ENCODE results near the gene ACP4. TPM values are rescaled to one million over a fixed set of nuclear protein-coding genes. Genes with fewer than 3 reads are reported as not detected.
"Not testable (repeated sequence)": the region's sequence is repeated elsewhere in the genome, so short reads cannot be mapped to it uniquely, and the experiment has no call there.

ACP4 gene
- total RNA-seq, 2 experiments from 2014 or later = not detected

- Mint-ChIP-seq H3K27me3 (peaks cover 52% of the 10 kb centered on the region), H3K9me3 (no peaks in the 10 kb centered on the region), H3K36me3 (ENCODE audit: low read depth) (no peaks in the 10 kb centered on the region), H3K4me1 (ENCODE audit: low read depth) (no peaks in the 10 kb centered on the region), H3K27ac (no peak overlapping the region), H3K4me3 (no peak overlapping the region)
- ChIA-PET POLR2A (interaction anchor here (1.2 to 2.2 kb wide), 3 partner anchors 14 to 54 kb away, joined by 3 to 5 read pairs (median 3); no protein-coding TSS in a partner anchor), CTCF (interaction anchor here (0.7 to 2.2 kb wide), 4 partner anchors 73 to 143 kb away, joined by 3 to 7 read pairs (median 5); no protein-coding TSS in a partner anchor)
- ATAC-seq (no peak), DNase-seq (no peak)
- TF ChIP-seq CTCF (IDR thresholded peaks at IDR 0.05) = no peak
- intact Hi-C loops (cut with micrococcal nuclease) = no loop called here
Measured at GRCh38 chr19:50778906-50779430, 11.2 kb upstream of the ACP4 start.

GRCh38 chr19:50779504-50780457 is 10.4 kb upstream of the ACP4 start:
- ChIA-PET CTCF (interaction anchor here (0.8 to 2.2 kb wide), 6 partner anchors 55 to 242 kb away, joined by 3 to 7 read pairs (median 6); no protein-coding TSS in a partner anchor), POLR2A (interaction anchor here (1.2 to 2.2 kb wide), 3 partner anchors 13 to 55 kb away, joined by 3 to 5 read pairs (median 3); no protein-coding TSS in a partner anchor)
- no peak for TF ChIP-seq CTCF (IDR thresholded peaks at IDR 0.05)
- no peak overlapping the region for H3K27ac Mint-ChIP-seq
- DNase-seq (no peak), ATAC-seq (peak; percentile 73)
- H3K36me3 Mint-ChIP-seq (ENCODE audit: low read depth) = no peaks in the 10 kb centered on the region
- peaks cover 49% of the 10 kb centered on the region for H3K27me3 Mint-ChIP-seq
- no peaks in the 10 kb centered on the region for H3K4me1 Mint-ChIP-seq (ENCODE audit: low read depth)
- intact Hi-C loops (cut with micrococcal nuclease) = loop anchor here (5.0 to 10.0 kb wide), 4 partner anchors 57 to 245 kb away; partner anchors contain the start of gene CLEC11A
- H3K4me3 Mint-ChIP-seq = no peak overlapping the region
- no peaks in the 10 kb centered on the region for H3K9me3 Mint-ChIP-seq

GRCh38 chr19:50780753-50781435 is 9.3 kb upstream of the ACP4 start:
- no peaks in the 10 kb centered on the region for H3K9me3 Mint-ChIP-seq
- ATAC-seq (no peak), DNase-seq (no peak)
- peaks cover 44% of the 10 kb centered on the region for H3K27me3 Mint-ChIP-seq
- intact Hi-C loops (cut with micrococcal nuclease) = loop anchor here (5.0 to 10.0 kb wide), 4 partner anchors 59 to 246 kb away; partner anchors contain the start of gene CLEC11A
- no peaks in the 10 kb centered on the region for H3K36me3 Mint-ChIP-seq (ENCODE audit: low read depth)
- no peak for TF ChIP-seq CTCF (IDR thresholded peaks at IDR 0.05)
- ChIA-PET CTCF (interaction anchor here (0.6 to 2.0 kb wide), 4 partner anchors 46 to 141 kb away, joined by 4 to 6 read pairs (median 4); no protein-coding TSS in a partner anchor), POLR2A (interaction anchor here (0.6 to 2.2 kb wide), 5 partner anchors 10 to 62 kb away, joined by 3 to 5 read pairs (median 3); partner anchors contain the start of gene ACP4)
- no peaks in the 10 kb centered on the region for H3K4me1 Mint-ChIP-seq (ENCODE audit: low read depth)
- no peak overlapping the region for H3K27ac Mint-ChIP-seq
- H3K4me3 Mint-ChIP-seq = no peak overlapping the region

- not testable (repeated sequence) for ATAC-seq; H3K27ac Mint-ChIP-seq; H3K4me1 Mint-ChIP-seq (ENCODE audit: low read depth); DNase-seq; H3K4me3 Mint-ChIP-seq; H3K36me3 Mint-ChIP-seq (ENCODE audit: low read depth); H3K9me3 Mint-ChIP-seq
- POLR2A ChIA-PET = interaction anchor here (1.0 kb wide), 1 partner anchor 14 kb away, joined by 3 read pairs; no protein-coding TSS in a partner anchor
- CTCF ChIA-PET = interaction anchor here (0.6 to 2.9 kb wide), 16 partner anchors 9 to 415 kb away, joined by 3 to 16 read pairs (median 4); no protein-coding TSS in a partner anchor
- H3K27me3 Mint-ChIP-seq = peaks cover 28% of the 10 kb centered on the region
- intact Hi-C loops (cut with micrococcal nuclease) = loop anchor here (5.0 to 10.0 kb wide), 4 partner anchors 61 to 249 kb away; partner anchors contain the start of gene CLEC11A
Measured at GRCh38 chr19:50783848-50784152, 6.4 kb upstream of the ACP4 start.

GRCh38 chr19:50784710-50785109 is 5.5 kb upstream of the ACP4 start:
- Mint-ChIP-seq H3K36me3 (ENCODE audit: low read depth) (no peaks in the 10 kb centered on the region), H3K4me1 (ENCODE audit: low read depth) (no peaks in the 10 kb centered on the region), H3K9me3 (no peaks in the 10 kb centered on the region), H3K27ac (no peak overlapping the region), H3K27me3 (peaks cover 19% of the 10 kb centered on the region), H3K4me3 (no peak overlapping the region)
- ChIA-PET CTCF (interaction anchor here (1.2 to 2.9 kb wide), 7 partner anchors 8 to 300 kb away, joined by 3 to 16 read pairs (median 6); no protein-coding TSS in a partner anchor), POLR2A (interaction anchor here (1.0 to 1.7 kb wide), 2 partner anchors 10 to 44 kb away, joined by 3 to 5 read pairs; no protein-coding TSS in a partner anchor)
- ATAC-seq (no peak), DNase-seq (no peak)
- intact Hi-C loops (cut with micrococcal nuclease) = loop anchor here (5.0 to 10.0 kb wide), 4 partner anchors 62 to 250 kb away; partner anchors contain the start of gene CLEC11A
- TF ChIP-seq CTCF (IDR thresholded peaks at IDR 0.05) = no peak
